ENCODE results near the gene DNAJB12. TPM values are rescaled to one million over a fixed set of nuclear protein-coding genes. Genes with fewer than 3 reads are reported as not detected.
"Not testable (repeated sequence)": the region's sequence is repeated elsewhere in the genome, so short reads cannot be mapped to it uniquely, and the experiment has no call there.

The DNAJB12 gene
- total RNA-seq = 29.5 and 34.8 TPM in 2 replicates

GRCh38 chr10:72354356-72355213, at the start of gene DNAJB12:
DNAJB12 (minus strand) TSS chr10:72354919; CDS start chr10:72354897, 22 bp downstream.
- peak; percentile 89 for DNase-seq (ENCODE audit: extremely low read depth, low read depth, low spot score)

- DNase-seq (ENCODE audit: extremely low read depth, low read depth, low spot score) = not testable (repeated sequence)
Observed at GRCh38 chr10:72395581-72395980, 40.9 kb upstream of the DNAJB12 start.

- DNase-seq (ENCODE audit: extremely low read depth, low read depth, low spot score) = no peak
Observed at GRCh38 chr10:72392571-72392970, 37.9 kb upstream of the DNAJB12 start.

- DNase-seq (ENCODE audit: extremely low read depth, low read depth, low spot score) = no peak
Observed at GRCh38 chr10:72390764-72391163, 36.0 kb upstream of the DNAJB12 start.

GRCh38 chr10:72389716-72390115, 35.0 kb upstream of the DNAJB12 start:
- DNase-seq (ENCODE audit: extremely low read depth, low read depth, low spot score) = no peak

- no peak for DNase-seq (ENCODE audit: extremely low read depth, low read depth, low spot score)
Observed at GRCh38 chr10:72389014-72389413, 34.3 kb upstream of the DNAJB12 start.

GRCh38 chr10:72388062-72388461, 33.3 kb upstream of the DNAJB12 start:
- no peak for DNase-seq (ENCODE audit: extremely low read depth, low read depth, low spot score)

- DNase-seq (ENCODE audit: extremely low read depth, low read depth, low spot score) = no peak
Observed at GRCh38 chr10:72386916-72387586, 32.3 kb upstream of the DNAJB12 start.

- DNase-seq (ENCODE audit: extremely low read depth, low read depth, low spot score) = no peak
Observed at GRCh38 chr10:72385724-72386123, 31.0 kb upstream of the DNAJB12 start.

- DNase-seq (ENCODE audit: extremely low read depth, low read depth, low spot score) = not testable (repeated sequence)
Observed at GRCh38 chr10:72384982-72385381, 30.3 kb upstream of the DNAJB12 start.

GRCh38 chr10:72379776-72380175, 25.1 kb upstream of the DNAJB12 start:
- no peak for DNase-seq (ENCODE audit: extremely low read depth, low read depth, low spot score)

- DNase-seq (ENCODE audit: extremely low read depth, low read depth, low spot score) = no peak
Observed at GRCh38 chr10:72379062-72379461, 24.3 kb upstream of the DNAJB12 start.

- DNase-seq (ENCODE audit: extremely low read depth, low read depth, low spot score) = no peak
Observed at GRCh38 chr10:72375585-72375984, 20.9 kb upstream of the DNAJB12 start.

- DNase-seq (ENCODE audit: extremely low read depth, low read depth, low spot score) = no peak
Observed at GRCh38 chr10:72375173-72375572, 20.5 kb upstream of the DNAJB12 start.

GRCh38 chr10:72370201-72370722, 15.5 kb upstream of the DNAJB12 start:
- no peak for DNase-seq (ENCODE audit: extremely low read depth, low read depth, low spot score)

GRCh38 chr10:72367301-72367960, 12.7 kb upstream of the DNAJB12 start:
- no peak for DNase-seq (ENCODE audit: extremely low read depth, low read depth, low spot score)

- no peak for DNase-seq (ENCODE audit: extremely low read depth, low read depth, low spot score)
Observed at GRCh38 chr10:72365106-72365895, 10.6 kb upstream of the DNAJB12 start.

- peak; percentile 78 for DNase-seq (ENCODE audit: extremely low read depth, low read depth, low spot score)
Observed at GRCh38 chr10:72364239-72364777, 9.6 kb upstream of the DNAJB12 start.

GRCh38 chr10:72356987-72357386, 2.3 kb upstream of the DNAJB12 start:
- no peak for DNase-seq (ENCODE audit: extremely low read depth, low read depth, low spot score)

- DNase-seq (ENCODE audit: extremely low read depth, low read depth, low spot score) = no peak
Observed at GRCh38 chr10:72356115-72356514, 1.4 kb upstream of the DNAJB12 start.
